Renal cortical epithelial cell (primary cell): ENCODE data around the gene LPP. TPM values are rescaled to one million over a fixed set of nuclear protein-coding genes. Genes with fewer than 3 reads are reported as not detected.
A peak's percentile ranks its signal among the peaks of the same experiment; 100 is the strongest.

Source experiments
- DNase-seq: peaks from one replicate; pipeline ENCODE4 v3.0.0-alpha.2; 2011; ENCODE audit warnings: low read depth
- total RNA-seq: library from RNA; depleted of rRNA; stranded (reverse); fragments of >200 nt; gene quantifications from 2 replicates; pipeline ENCODE4 v1.2.3, GENCODE V29; 2014

The LPP gene
- total RNA-seq, 1 donor from 2014 or later, result 95.5 TPM

- DNase-seq, result no peak
Observed at GRCh38 chr3:188516515-188516914, 362.6 kb downstream of the LPP start.

- DNase-seq, result peak; percentile 28
Observed at GRCh38 chr3:188518416-188518815, 364.5 kb downstream of the LPP start.

GRCh38 chr3:188518835-188519452 is 365.0 kb downstream of the LPP start:
- DNase-seq, result no peak

- DNase-seq, result peak; percentile 19
Observed at GRCh38 chr3:188520466-188520865, 366.5 kb downstream of the LPP start.

- DNase-seq, result no peak
Observed at GRCh38 chr3:188522115-188522514, 368.2 kb downstream of the LPP start.

GRCh38 chr3:188523291-188523690 is 369.3 kb downstream of the LPP start:
- peak; percentile 77 for DNase-seq

GRCh38 chr3:188524052-188524451 is 370.1 kb downstream of the LPP start:
- DNase-seq, result peak; percentile 29

GRCh38 chr3:188526057-188526456 is 372.1 kb downstream of the LPP start:
- DNase-seq, result peak; percentile 60

- DNase-seq, result no peak
Observed at GRCh38 chr3:188527389-188527788, 373.4 kb downstream of the LPP start.

GRCh38 chr3:188528396-188528795 is 374.4 kb downstream of the LPP start:
- no peak for DNase-seq

- DNase-seq, result no peak
Observed at GRCh38 chr3:188529228-188529627, 375.3 kb downstream of the LPP start.

- no peak for DNase-seq
Observed at GRCh38 chr3:188530226-188530625, 376.3 kb downstream of the LPP start.

- peak; percentile 84 for DNase-seq
Observed at GRCh38 chr3:188531210-188531609, 377.3 kb downstream of the LPP start.

- no peak for DNase-seq
Observed at GRCh38 chr3:188533172-188533571, 379.2 kb downstream of the LPP start.

GRCh38 chr3:188533612-188534357 is 379.8 kb downstream of the LPP start:
- DNase-seq, result no peak

GRCh38 chr3:188534633-188535032 is 380.7 kb downstream of the LPP start:
- no peak for DNase-seq

- no peak for DNase-seq
Observed at GRCh38 chr3:188537606-188538005, 383.6 kb downstream of the LPP start.

- DNase-seq, result no peak
Observed at GRCh38 chr3:188539037-188539436, 385.1 kb downstream of the LPP start.

GRCh38 chr3:188539631-188540194 is 385.8 kb downstream of the LPP start:
- no peak for DNase-seq

GRCh38 chr3:188542196-188542595 is 388.2 kb downstream of the LPP start:
- DNase-seq, result no peak

GRCh38 chr3:188544012-188544411 is 390.1 kb downstream of the LPP start:
- no peak for DNase-seq

- peak; percentile 74 for DNase-seq
Observed at GRCh38 chr3:188546835-188547670, 393.1 kb downstream of the LPP start.
